HCT116 (cell line): Measurements from ENCODE around the gene ATL2.

Experiments used
- CEBPB ChIP-seq: IDR thresholded peaks from 2 replicates; pipeline ENCODE4 v1.6.1; 2012; ENCODE audit warnings: low read depth
- CTCF ChIP-seq, 3 experiments: fragments of 200-600 bp in 1 of 3; sonication (generic) in 1 of 3; IDR thresholded peaks in 2 of 3; conservative IDR thresholded peaks in 1 of 3; 2 replicates each; pipeline ENCODE4 v1.5.1; 2012 to 2017; ENCODE audit warnings: low read depth in 2 of 3, low read length in 2 of 3, antibody characterized with exemption in 1 of 3, borderline replicate concordance in 1 of 3, control low read depth in 1 of 3, mild to moderate bottlenecking in 1 of 3, mixed read lengths in 1 of 3, mixed run types in 1 of 3, moderate library complexity in 1 of 3; ENCODE audit not compliant: insufficient read depth in 1 of 3
- ELF1 ChIP-seq: IDR thresholded peaks from 2 replicates; pipeline ENCODE4 v1.6.1; 2012; ENCODE audit warnings: low read depth, borderline replicate concordance
- EZH2 ChIP-seq: fragments of 200-600 bp; sonication (generic); IDR thresholded peaks from 2 replicates; pipeline ENCODE4 v1.6.1; 2017; ENCODE audit warnings: antibody characterized with exemption, mixed run types
- EZH2phosphoT487 ChIP-seq: fragments of 200-600 bp; IDR thresholded peaks from 2 replicates; pipeline ENCODE4 v1.6.1; 2018; ENCODE audit warnings: antibody characterized with exemption, borderline replicate concordance
- MAX ChIP-seq: IDR thresholded peaks from 2 replicates; pipeline ENCODE4 v1.6.1; 2012
- POLR2A ChIP-seq: IDR thresholded peaks from 2 replicates; pipeline ENCODE4 v1.7.0; 2011; ENCODE audit warnings: borderline replicate concordance; ENCODE audit not compliant: insufficient read depth, insufficient read length; ENCODE audit errors: extremely low read depth
- RAD21 ChIP-seq: IDR thresholded peaks from 2 replicates; pipeline ENCODE4 v1.6.1; 2012; ENCODE audit warnings: low read depth, mild to moderate bottlenecking
- SIN3A ChIP-seq: IDR thresholded peaks from 2 replicates; pipeline ENCODE4 v1.6.1; 2012; ENCODE audit warnings: low read depth
- ZNF274 ChIP-seq: fragments of 200-500 bp; sonication (Bioruptor generic); IDR thresholded peaks from 2 replicates; pipeline ENCODE4 v1.6.1; 2014; ENCODE audit warnings: mild to moderate bottlenecking, low read depth, low read length, inconsistent platforms

GRCh38 chr2:38293152-38293865 lies 83.8 kb downstream of the ATL2 start:
- TF ChIP-seq CEBPB (no peak), ZNF274 (no peak), CTCF (IDR thresholded peaks at IDR 0.05 in 2 of 3, conservative IDR thresholded peaks at IDR 0.05 in 1 of 3; ENCODE audit: borderline replicate concordance in 1 of 3, insufficient read depth in 1 of 3, low read depth in 2 of 3, low read length in 2 of 3) (no peak), MAX (no peak), POLR2A (no peak), EZH2 (no peak), RAD21 (no peak), EZH2phosphoT487 (no peak), SIN3A (no peak), ELF1 (no peak)
